OCI-LY1 (cell line): ENCODE measurements around the gene CDC73.
"Not testable (repeated sequence)": the region's sequence is repeated elsewhere in the genome, so short reads cannot be mapped to it uniquely, and the experiment has no call there.

Experiments
- H2AFZ ChIP-seq: fragments of 200-600 bp; sonication (generic), shearing (Covaris generic); 2 replicates; pipeline ENCODE4 v1.6.0; 2014; ENCODE audit warnings: antibody characterized with exemption, mild to moderate bottlenecking, low read length
- H3F3A ChIP-seq: fragments of 200-600 bp; sonication (generic), shearing (Covaris generic); 2 replicates; pipeline ENCODE4 v1.6.0; 2014; ENCODE audit warnings: mild to moderate bottlenecking, antibody characterized with exemption, low read length, moderate library complexity; ENCODE audit not compliant: insufficient read depth
- H3K27ac ChIP-seq: fragments of 200-600 bp; sonication (generic); 2 replicates; pipeline ENCODE4 v1.5.1; 2014; ENCODE audit warnings: low read length, mixed run types, mild to moderate bottlenecking, low read depth; ENCODE audit not compliant: poor library complexity, severe bottlenecking
- H3K27me3 ChIP-seq: fragments of 200-600 bp; sonication (generic); 2 replicates; pipeline ENCODE4 v1.6.0; 2014; ENCODE audit warnings: antibody characterized with exemption, mild to moderate bottlenecking, low read length, moderate library complexity; ENCODE audit not compliant: insufficient read depth
- H3K36me3 ChIP-seq: fragments of 200-600 bp; sonication (generic); 2 replicates; pipeline ENCODE4 v1.6.1; 2014; ENCODE audit warnings: mild to moderate bottlenecking, antibody characterized with exemption, low read length, moderate library complexity, mixed read lengths; ENCODE audit not compliant: insufficient read depth
- H3K4me1 ChIP-seq: fragments of 200-600 bp; sonication (generic); 2 replicates; pipeline ENCODE4 v1.5.1; 2014; ENCODE audit warnings: mild to moderate bottlenecking, low read length, moderate library complexity; ENCODE audit not compliant: insufficient read depth, severe bottlenecking
- H3K4me2 ChIP-seq: fragments of 200-600 bp; sonication (generic), shearing (Covaris generic); 2 replicates; pipeline ENCODE4 v1.6.1; 2014; ENCODE audit warnings: low read length
- H3K4me3 ChIP-seq: fragments of 200-600 bp; sonication (generic); 2 replicates; pipeline ENCODE4 v1.5.1; 2014; ENCODE audit warnings: low read length, low read depth, mild to moderate bottlenecking, mixed read lengths; ENCODE audit not compliant: poor library complexity, severe bottlenecking
- H3K79me2 ChIP-seq: fragments of 200-600 bp; shearing (Covaris generic); 2 replicates; pipeline ENCODE4 v1.6.1; 2016; ENCODE audit warnings: mixed run types, low read length, mixed read lengths; ENCODE audit not compliant: insufficient read depth
- H3K9ac ChIP-seq: fragments of 200-600 bp; sonication (generic), shearing (Covaris generic); 2 replicates; pipeline ENCODE4 v1.6.1; 2014; ENCODE audit warnings: mild to moderate bottlenecking, low read length, mixed read lengths
- H3K9me2 ChIP-seq: fragments of 200-600 bp; sonication (generic), shearing (Covaris generic); 2 replicates; pipeline ENCODE4 v1.6.1; 2014; ENCODE audit warnings: low read depth, mild to moderate bottlenecking, low read length, mixed read lengths
- H3K9me3 ChIP-seq: fragments of 200-600 bp; shearing (Covaris generic); 2 replicates; pipeline ENCODE4 v1.6.1; 2014; ENCODE audit warnings: low read length, mixed read lengths
- H4K20me1 ChIP-seq: fragments of 200-600 bp; sonication (generic), shearing (Covaris generic); 2 replicates; pipeline ENCODE4 v1.6.0; 2016; ENCODE audit warnings: mild to moderate bottlenecking, low read length; ENCODE audit not compliant: insufficient read depth
- CTCF ChIP-seq: fragments of 200-600 bp; sonication (generic), shearing (Covaris generic); IDR thresholded peaks from 2 replicates; pipeline ENCODE4 v1.5.1; 2017; ENCODE audit warnings: mild to moderate bottlenecking, antibody characterized with exemption, low read length, moderate library complexity, mixed read lengths
- EZH2 ChIP-seq: fragments of 200-600 bp; sonication (generic), shearing (Covaris generic); IDR thresholded peaks from 2 replicates; pipeline ENCODE4 v1.8.0; 2017; ENCODE audit warnings: borderline replicate concordance, mixed run types, mild to moderate bottlenecking, antibody characterized with exemption, low read length, moderate library complexity, mixed read lengths

The CDC73 gene

GRCh38 chr1:193113992-193114332 lies 7.9 kb upstream of the CDC73 start:
- Histone ChIP-seq H3K36me3 (no peaks in the 10 kb centered on the region), H3K27ac (no peak overlapping the region), H3K4me2 (no peak overlapping the region), H3F3A (no peaks in the 10 kb centered on the region), H3K4me3 (no peak overlapping the region), H3K27me3 (no peaks in the 10 kb centered on the region), H3K9ac (no peak overlapping the region), H3K9me2 (no peaks in the 10 kb centered on the region), H2AFZ (no peak overlapping the region), H3K9me3 (no peaks in the 10 kb centered on the region), H4K20me1 (no peaks in the 10 kb centered on the region), H3K4me1 (peaks cover 9% of the 10 kb centered on the region), H3K79me2 (no peaks in the 10 kb centered on the region)
- no peak for TF ChIP-seq EZH2
- TF ChIP-seq CTCF, result no peak

GRCh38 chr1:193114485-193115095 lies 7.2 kb upstream of the CDC73 start:
- H3F3A ChIP-seq, result no peaks in the 10 kb centered on the region
- no peaks in the 10 kb centered on the region for H3K36me3 ChIP-seq
- no peak overlapping the region for H3K9ac ChIP-seq
- peaks cover 9% of the 10 kb centered on the region for H3K4me1 ChIP-seq
- peak overlapping the region; percentile 85; the same call in 1 of the 2 replicates for H2AFZ ChIP-seq
- no peaks in the 10 kb centered on the region for H4K20me1 ChIP-seq
- H3K4me2 ChIP-seq, result no peak overlapping the region
- no peaks in the 10 kb centered on the region for H3K9me2 ChIP-seq
- no peak for TF ChIP-seq CTCF
- no peak for TF ChIP-seq EZH2
- no peak overlapping the region for H3K4me3 ChIP-seq
- no peaks in the 10 kb centered on the region for H3K27me3 ChIP-seq
- no peaks in the 10 kb centered on the region for H3K9me3 ChIP-seq
- no peaks in the 10 kb centered on the region for H3K79me2 ChIP-seq
- H3K27ac ChIP-seq, result no peak overlapping the region

DNA sequence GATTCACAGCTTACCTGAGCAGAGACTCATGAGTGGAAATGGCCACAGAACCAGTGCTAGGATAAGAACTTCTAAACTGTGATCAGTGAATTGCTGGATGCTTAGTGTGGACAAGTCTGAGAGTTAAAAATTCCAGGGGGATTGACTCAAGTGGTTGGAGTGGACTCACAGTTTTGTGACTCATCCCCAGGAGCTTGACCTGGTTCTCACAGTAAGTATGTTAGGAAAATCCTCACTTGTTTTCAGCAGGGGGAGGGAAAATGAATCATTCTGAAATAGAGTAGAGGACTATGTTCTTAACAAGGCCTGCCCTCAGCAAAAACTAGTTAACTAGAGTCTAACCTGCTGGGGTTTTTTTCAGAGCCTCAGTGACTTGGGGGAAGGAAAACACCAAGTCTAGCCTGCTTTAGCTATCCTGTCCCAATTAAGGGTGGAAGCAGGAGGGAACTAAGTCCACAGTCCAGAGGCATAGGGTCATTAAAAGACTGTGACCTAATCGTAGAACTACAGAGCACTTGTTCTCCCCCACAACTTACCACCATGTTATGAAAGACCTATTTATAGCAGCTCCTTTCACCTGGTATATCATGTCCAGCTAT lies 6.1 kb upstream of the CDC73 start:
- H3K4me2 ChIP-seq, result no peak overlapping the region
- H2AFZ ChIP-seq, result no peak overlapping the region
- no peaks in the 10 kb centered on the region for H3K9me2 ChIP-seq
- no peak overlapping the region for H3K4me3 ChIP-seq
- no peaks in the 10 kb centered on the region for H3F3A ChIP-seq
- no peaks in the 10 kb centered on the region for H3K9me3 ChIP-seq
- TF ChIP-seq CTCF, result no peak
- TF ChIP-seq EZH2, result no peak
- no peak overlapping the region for H3K9ac ChIP-seq
- H4K20me1 ChIP-seq, result no peaks in the 10 kb centered on the region
- no peaks in the 10 kb centered on the region for H3K27me3 ChIP-seq
- no peak overlapping the region for H3K27ac ChIP-seq
- peaks cover 9% of the 10 kb centered on the region for H3K4me1 ChIP-seq
- no peaks in the 10 kb centered on the region for H3K36me3 ChIP-seq
- H3K79me2 ChIP-seq, result no peaks in the 10 kb centered on the region

DNA sequence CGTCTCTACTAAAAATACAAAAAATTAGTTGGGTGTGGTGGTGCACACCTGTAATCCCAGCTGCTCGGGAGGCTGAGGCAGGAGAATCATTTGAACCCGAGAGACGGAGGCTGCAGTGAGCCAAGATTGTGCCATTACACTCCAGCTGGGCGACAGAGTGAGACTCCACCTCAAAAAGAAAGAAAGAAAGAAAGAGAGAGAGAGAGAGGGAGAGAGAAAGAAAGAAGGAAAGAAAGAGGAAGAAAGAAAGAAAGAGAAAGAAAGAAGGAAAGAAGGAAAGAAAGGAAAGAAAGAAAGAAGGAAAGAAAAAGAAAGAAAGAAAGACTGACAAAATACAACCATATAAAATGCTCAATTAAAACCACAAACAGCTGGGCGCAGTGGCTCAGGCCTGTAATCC lies 4.7 kb upstream of the CDC73 start:
- not testable (repeated sequence) for H3K27me3 ChIP-seq, H3K4me1 ChIP-seq, H3K9ac ChIP-seq, H3F3A ChIP-seq, H3K27ac ChIP-seq, H3K9me3 ChIP-seq, H4K20me1 ChIP-seq, H3K9me2 ChIP-seq, H3K4me2 ChIP-seq, H3K79me2 ChIP-seq, H2AFZ ChIP-seq, H3K36me3 ChIP-seq, H3K4me3 ChIP-seq
